GM18909 (cell line): ENCODE measurements around the gene PSMA6.
"Not testable (repeated sequence)": the region's sequence is repeated elsewhere in the genome, so short reads cannot be mapped to it uniquely, and the experiment has no call there.

Experiments used
- ATAC-seq: cut with Tn5 transposase; IDR thresholded peaks from one replicate; pipeline ENCODE4 v1.9.1; 2021; ENCODE audit warnings: mild to moderate bottlenecking; ENCODE audit not compliant: unreplicated experiment, poor library complexity

The PSMA6 gene

DNA sequence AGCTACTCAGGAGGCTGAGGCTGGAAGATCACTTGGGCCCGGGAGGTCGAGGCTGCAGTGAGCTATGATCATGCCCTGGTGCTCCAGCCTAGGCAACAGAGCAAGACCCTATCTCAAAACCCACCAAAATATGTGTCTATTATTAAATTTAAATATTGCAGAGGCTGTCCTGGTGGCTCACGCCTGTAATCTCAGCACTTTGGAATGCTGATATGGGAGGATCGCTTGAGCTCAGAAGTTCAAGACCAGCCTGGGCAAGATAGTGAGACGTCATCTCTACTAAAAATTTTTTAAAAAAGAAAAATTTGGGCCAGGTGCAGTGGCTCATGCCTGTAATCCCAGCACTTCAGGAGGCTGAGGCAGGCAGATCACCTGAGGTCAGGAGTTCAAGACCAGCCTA lies 13.9 kb downstream of the PSMA6 start:
- ATAC-seq, result no peak

DNA sequence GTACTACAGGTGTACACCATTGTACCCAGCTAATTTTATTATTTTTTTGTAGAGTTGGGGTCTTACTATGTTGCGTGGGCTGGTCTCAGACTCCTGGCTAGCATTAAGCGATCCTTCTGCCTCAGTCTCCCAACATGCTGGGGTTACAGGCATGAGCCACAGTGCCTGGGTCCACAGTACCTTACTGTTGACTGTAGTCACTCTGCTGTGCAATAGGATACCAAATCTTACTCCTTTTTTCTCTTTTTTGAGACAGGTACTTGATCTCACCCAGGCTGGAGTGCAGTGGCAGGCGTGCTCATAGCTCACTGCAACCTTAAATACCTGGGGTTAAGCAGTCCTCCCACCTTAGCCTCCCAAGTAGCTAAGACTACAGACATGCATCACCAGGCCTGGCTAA lies 25.6 kb downstream of the PSMA6 start:
- ATAC-seq, result no peak

DNA sequence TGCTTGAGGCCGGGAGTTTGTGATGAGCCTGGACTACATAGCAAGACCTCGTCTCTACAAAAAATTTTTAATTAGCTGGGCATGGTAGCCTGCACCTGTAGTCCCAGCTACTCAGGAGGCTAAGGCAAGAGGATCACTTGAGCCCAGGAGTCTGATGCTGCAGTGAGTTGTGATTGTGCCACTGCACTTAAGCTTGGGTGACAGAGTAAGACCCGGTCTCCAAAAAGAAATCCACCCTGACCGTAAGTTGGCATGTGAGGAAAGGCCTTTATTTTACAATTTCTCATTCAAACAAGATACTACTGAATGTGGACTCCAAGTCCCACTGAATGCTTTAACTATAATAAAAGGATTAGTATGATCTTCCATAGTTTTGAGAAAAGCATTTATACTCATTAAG lies 27.3 kb downstream of the PSMA6 start:
- ATAC-seq, result no peak

DNA sequence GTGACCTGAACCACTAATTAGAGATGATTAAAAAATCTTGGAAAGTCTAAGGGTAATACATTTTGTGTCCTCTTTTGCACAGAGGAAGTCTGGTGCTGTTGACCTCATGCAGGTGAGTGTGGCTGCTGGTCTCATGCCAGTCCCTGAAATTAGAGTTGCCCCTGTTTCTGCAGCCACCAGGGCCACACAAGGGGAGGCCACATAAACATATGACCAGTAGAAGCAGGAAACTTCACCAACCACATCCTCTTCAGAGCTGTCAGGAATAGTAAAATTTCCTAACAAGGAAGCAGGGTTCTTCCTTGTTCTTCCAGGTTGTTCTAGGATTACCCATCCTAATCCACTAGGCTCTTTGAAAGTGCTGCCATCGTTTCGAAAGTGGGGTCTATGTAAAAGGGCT lies 28.3 kb downstream of the PSMA6 start:
- no peak for ATAC-seq

DNA sequence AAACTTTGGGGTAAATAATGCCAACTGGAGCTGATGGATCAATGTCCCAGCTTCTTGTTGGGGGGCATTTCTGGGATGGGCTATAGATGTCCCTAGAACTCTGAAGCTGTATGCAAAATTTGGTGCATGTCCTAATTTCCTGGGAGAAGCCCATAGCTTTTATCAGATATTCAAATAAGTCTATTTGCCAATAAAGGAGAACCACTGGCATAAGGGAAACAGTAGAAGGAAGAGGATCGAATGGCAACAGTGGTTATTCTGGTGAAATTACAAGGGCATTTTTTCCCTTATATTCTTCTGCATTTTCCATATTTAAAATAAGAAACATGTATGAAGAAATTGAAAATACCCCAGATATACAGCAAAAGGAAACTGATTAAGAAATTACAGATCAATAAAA lies 34.2 kb downstream of the PSMA6 start:
- ATAC-seq, result no peak

DNA sequence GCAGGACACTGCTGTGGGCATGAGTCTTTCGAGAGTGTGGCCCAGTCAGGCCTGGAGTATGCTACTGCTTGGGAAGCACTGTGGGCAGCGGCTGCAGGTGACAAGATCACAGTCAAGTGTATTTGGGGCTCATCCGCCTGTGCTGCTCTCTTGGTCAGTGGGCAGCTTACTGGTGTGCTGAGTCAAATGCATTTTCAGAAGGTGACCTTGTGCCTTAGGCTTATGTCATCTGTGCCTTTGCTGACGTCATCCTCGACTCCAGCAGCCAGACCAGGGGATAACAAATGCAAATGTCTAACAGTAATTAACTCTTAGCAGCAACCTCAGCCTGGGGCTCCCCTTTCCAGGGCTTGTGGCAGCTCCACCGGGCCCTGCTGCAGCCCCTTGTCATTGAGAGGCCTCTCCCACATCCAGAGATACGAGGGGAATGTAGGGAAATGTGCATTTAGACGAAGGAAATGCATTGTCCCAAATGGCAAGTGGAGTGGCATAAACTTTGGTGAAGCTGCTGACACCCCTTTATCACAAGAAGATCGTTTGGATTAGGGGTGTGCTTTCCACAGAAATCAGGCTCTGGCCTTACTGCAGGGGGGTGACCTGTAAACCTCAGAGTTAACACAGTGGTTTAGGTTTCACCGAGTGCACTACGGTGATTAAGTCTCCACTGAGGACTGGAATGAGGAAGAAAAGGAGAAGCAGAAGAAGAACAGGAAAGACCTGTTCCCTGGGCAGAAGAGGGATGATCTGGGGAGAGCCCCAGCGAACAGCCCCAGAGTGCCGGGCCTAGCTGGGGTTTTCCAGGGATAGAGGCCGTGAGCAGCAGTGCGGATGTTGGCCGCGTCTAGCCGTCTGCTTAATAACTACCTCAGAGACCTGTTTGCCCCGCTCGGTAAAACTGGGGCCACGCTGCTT lies 39.7 kb downstream of the PSMA6 start:
- peak; percentile 47 for ATAC-seq

DNA sequence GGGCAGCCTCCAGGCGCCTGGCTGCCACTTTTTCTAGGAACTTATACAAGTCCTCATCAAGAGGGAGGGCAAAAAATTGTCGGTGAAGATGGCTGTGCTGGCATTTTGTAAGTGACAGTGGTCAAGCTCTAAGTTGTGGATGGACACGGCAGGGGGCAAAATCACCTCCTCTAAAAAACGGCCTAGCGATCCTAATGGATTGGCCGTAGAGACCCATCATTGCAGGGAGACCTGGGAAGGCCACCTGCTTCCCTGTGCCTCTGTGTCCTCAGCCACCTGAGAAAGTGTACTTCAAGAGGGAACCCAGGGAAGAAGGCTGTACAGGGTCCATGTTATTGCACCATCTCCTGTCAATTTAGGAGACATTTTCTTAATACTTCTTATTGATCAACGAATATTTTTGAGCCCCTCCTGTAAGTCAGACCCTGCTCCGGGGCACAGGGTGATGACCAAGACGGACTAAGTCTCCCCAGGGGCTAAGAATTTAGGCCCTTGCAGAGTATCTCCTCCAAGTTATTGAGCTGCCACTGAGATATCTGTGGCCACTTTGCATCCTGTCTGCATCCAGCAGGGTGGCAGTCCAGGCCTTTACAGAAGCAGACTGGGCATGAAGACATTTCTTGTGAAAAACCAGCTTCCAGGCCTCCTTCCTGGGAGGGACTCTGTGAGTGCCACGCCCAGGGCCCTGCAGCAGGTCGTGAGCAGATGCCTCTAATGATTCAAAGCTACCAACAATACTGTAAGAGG lies 40.5 kb downstream of the PSMA6 start:
- no peak for ATAC-seq

DNA sequence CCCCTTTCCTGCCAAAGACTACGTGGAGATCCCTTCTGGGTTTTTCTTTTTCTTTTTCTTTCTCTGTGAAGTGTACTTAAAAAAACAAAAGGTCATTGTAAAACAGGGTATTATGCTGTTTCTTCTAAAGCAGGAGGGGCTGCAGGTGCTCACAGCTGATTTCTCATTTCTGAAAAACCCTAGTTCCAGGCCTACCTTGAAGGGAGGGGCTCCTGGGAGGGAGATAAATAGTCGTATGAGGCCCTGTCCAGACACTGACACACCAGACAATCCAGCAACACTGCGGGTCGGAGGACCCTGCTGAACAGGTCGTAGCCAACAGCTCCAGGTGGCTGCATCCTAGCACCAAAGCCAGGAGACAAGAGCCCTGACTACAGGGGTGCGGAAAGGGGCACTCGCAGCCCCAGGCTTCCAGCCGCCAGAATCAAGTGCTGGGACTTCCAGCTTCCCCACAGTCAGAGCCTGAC lies 41.1 kb downstream of the PSMA6 start:
- no peak for ATAC-seq

DNA sequence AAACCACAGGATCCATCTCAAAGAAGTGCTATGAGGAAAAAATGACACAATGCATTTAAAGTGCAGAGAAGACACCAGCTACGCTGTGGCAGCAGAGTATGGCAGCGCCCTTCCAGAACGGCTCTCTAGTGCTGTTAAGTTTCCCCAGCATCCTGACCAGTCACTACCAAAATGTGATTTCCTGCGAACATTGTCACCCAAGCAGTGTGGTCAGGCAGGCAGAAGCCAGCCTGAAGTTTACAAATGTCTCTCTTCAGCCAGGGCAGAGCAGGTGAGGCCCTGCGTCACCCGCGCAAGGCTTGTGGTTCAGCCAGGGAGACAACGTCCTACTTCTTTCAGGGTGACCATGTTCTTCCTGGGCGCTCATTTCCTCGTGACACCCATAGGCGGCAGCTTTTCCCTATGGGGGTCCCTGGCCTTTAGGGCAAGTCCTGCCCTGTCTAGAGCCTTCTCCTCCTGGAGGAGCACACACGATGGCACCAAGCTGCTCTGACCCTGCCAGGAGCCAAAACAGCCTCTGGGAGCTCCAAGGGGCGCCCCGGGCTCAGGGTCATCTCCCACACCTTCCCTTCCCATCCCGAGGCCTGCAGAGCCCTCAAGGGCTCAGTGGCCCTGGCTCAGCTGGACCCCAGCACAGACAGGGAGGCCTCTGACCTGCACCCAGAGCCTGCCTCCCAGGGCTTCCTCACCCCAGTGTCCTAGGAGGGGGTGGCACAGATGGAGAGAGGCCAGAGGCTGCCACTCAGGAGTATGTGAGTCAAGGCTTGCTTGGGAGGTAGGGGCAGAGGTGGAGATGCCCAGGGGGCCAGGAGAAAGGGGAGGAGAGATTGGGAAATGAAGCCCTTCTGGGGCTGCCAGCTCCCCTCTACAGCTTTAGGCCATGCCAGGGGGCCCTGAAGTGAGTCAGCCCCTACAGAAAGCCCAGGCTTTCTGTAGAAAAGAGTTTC lies 41.9 kb downstream of the PSMA6 start:
- no peak for ATAC-seq

DNA sequence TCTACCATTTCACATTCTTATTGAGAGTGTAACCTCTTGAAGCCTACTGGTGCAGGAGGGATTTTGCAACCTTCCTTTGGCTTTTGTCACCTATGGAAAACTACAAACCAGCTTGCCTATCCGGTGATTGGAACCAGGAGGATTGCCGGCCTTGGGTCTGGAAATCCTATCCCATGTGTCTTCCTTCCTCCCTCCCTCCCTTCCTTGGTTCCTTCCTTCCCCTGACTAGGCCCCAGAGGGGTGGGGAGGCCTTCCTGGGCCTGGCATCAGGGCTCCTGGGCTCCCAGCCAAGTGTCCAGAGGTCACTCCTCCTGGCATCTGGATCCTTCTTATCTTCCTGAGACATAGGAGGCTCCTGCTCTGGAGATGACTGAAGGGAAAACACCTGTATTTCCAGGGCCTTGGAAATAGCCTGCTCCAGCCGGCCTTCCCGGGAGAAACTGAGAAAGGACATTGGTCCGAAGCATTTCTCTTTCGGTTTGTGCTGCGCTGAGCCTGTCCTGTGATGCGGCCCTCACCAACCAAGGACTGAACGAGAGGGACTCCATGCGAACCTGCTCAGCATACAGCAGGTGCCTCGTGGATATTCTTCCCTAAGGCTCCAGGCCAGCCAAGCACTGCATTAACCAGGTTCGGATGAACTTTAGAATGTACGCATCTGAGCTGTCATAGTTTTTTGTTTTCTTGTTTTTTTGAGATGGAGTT lies 43.4 kb downstream of the PSMA6 start:
- ATAC-seq, result no peak

DNA sequence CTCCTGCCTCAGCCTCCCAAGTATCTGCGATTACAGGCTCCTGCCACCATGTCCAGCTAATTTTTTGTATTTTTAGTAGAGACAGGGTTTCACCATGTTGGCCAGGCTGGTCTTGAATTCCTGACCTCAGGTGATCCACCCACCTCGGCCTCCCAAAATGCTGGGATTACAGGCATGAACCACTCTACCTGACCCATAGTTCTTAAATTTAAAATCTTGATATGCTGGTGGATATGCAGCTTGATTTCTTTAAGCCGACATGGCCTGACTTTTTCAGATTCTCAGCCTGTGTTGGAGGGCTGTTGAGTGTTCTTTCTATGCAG lies 44.0 kb downstream of the PSMA6 start:
- ATAC-seq, result not testable (repeated sequence)

DNA sequence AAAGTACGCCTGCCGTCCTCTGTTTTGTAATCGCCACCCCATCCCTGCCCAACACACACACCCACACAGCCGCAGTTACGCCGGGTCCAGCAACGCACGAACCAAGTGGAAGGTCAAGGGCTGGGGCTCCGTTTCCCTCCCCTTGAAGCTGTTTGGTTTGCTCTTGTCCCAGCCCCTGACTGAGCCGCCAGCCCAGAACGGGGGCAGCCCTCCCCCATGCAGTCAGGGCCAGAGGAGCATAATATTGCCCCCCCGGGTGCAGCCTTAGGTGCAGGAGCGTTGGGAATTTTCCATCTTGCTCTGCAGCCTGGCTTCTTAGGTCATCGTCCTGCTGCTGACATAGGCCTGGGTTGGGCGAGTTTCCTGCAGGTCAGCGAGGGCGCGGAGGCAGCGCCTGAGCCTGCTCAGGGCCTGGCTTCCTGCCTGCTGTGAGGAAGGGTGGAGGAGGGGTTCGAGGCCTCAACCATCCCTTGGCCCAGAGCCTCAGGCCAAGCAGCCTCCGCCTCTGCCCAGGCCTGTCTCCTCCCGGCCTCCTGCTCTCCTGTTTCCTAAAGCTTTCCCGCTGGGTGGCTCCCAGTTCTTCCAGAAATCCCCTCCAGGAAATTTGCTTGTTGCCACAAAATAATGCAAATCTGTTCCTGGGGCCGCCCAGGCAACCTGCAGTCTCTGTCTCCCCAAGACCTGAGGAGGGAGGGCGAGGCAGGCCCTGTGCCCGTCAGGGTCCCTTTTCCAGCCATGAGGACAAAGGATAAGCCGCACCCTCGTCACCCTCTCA lies 44.5 kb downstream of the PSMA6 start:
- ATAC-seq, result no peak

DNA sequence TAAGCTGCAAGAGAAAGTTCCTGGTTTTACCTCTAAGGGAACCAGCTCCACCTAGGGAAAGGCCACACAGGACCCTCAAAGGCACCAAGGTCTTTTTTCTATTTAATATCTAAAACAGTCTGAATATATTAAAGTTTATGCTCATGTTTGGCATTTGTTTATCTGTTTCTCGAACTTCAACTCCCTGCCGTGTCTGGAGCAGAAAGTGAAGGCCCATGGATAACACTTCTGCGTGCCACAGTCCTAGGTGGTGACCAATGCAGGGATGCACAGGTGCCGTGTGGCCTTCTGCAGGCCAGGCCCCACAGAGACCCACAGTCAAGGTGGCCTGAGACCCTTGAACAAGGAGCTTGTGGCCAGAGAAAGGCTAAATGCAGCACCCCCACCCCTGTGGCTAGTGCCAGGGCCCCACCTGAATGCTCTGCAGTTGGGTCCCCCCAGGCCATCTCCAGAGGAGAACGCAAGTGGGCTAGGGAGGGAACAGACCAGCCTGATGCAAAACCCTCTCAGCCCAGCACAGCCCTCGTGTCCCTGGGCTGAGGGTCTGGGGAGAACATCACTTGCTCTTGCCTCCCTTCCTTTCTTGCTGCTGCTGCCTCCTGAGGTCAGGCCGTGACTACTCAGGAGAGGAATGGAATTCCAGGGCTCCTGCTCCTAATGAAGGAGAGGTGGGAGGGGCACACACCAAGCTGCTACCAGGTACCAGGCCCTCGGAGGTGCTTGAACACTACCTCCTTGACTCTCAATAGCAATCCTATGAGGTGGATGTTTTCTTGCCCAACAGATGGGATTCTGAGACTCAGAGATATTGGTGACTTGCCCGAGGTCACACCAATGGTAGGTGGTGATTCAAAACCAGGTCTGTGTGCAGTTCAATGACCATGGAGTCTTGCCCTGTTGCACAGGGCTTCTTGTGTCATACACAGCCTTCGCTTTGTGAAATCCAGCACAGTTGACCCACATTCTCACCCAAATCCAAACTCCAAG lies 45.4 kb downstream of the PSMA6 start:
- ATAC-seq, result no peak

DNA sequence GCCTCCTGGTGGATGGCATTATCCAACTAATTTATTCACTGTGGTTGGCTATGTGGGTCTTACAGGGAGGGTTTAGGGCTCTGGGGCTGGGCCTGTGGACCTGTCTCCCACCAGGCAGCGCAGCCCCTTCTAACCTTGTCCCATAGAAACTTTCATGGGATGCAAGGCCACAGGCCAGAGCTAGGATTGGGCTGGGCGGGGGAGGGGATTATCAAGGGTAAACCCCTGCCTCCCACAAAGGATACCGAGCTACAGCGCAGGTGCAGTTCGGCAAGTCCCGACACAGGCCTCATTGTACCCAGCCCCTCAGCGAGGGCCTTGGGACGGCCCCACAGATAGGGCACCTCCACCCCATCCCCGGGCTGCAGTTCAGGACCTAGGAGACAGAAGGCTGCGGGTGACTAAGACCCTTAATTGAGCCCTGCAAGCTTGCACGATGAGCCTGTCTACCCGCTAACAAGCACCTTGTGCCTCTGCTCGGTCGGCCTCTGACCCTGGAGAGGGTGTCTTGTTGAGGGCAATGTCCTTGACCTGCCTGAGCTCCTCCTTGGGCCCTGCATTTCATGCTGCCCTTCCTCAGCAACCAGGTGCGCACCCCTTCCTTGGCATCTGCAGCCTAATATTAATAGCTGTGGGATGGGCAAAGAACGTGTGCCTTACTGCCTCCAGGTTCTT lies 46.7 kb downstream of the PSMA6 start:
- ATAC-seq, result no peak

DNA sequence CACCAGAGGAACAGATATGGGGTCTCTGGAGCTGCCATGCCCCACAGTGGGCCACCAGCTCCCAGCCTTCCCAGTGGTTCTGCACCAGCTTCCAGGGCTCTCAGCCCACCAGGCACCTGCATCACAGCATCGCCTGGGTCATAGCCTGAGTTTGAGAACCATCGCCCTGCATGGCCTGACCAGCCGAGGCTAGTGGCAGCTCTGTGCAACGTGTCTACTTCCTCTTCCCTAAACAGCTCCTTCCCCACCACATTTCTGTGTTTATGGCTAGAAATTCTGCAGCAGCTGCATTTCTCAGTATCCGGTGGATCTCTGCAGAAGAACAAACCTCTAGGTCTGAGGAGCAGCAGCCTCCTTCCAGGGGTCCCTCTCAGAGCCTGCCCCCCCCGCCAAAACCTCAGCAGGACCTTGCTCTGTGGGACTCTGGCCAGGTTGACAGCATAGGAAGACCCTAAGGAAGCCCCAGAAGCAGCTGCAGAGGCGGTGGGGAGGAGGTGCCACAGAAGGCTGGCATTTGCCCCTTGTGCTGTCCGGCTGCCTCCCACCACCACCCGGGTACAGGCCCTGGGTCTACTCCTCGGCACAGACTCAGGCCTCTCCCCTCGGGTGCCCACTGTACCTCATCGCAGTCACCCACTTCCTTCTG lies 47.7 kb downstream of the PSMA6 start:
- peak; percentile 71 for ATAC-seq

DNA sequence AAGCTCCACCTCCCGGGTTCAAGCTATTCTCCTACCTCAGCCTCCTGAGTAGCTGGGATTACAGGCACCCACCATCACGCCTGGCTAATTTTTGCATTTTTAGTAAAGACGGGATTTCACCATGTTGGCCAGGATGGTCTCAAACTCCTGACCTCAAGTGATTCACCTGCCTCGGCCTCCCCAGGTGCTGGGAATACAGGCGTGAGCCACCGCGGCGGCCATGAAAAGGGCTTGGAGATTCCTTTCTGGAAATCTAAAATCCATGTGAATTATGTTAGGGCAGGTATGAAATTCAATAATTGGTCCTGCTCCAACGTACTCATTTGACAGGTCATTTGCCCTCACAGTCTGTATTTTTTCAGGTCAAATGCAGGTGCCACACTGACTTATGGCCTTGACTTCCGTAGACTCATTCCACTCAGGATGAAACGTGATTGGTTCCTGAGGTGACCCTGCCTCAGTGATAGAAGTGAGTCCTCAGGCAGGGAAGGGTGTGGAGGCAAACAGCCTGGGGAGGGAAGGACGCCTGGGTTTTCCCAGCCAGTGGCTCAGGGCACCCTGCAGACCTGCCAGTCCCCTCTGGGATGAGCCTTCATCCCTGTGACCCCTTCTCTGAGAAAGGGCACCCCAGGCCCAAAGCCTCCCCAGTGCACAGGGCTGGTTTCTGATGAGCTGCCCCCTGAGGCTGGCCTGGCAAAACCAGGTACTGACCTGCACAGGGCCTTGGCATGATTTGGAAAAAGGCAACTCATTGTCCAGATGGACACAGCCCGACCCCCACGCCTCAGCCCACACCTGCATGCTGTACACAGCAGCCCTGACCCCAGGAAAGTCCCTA lies 48.7 kb downstream of the PSMA6 start:
- ATAC-seq, result no peak
